HG03575 (cell line): Measurements from ENCODE around the gene ENTPD2.

ENCODE experiments used
- ATAC-seq: cut with Tn5 transposase; IDR thresholded peaks from one replicate; pipeline ENCODE4 v1.9.1; 2021; ENCODE audit not compliant: unreplicated experiment, insufficient number of reproducible peaks, low FRiP score; ENCODE audit errors: extremely low read depth

The ENTPD2 gene

DNA sequence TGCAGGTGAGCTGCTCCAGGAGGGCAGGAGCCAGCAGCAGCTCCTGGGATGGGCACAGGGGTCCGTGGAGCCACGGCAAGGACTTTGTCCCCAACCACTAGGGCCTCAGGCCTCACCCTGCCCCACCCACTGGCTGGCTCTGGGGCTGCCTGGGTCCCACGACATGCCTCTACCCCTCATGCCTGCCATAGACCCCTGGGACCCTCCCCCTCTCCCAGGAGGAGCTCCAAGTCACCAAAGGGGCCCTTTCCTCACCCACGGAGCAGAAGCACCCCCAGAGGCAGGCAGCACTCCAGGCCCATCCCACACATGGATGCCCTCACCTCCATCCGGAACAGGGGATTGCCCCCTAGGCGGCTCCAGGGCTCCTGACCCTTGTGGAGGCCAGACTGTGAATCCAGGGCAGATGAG, 32.3 kb downstream of the ENTPD2 start:
- ATAC-seq, result no peak

DNA sequence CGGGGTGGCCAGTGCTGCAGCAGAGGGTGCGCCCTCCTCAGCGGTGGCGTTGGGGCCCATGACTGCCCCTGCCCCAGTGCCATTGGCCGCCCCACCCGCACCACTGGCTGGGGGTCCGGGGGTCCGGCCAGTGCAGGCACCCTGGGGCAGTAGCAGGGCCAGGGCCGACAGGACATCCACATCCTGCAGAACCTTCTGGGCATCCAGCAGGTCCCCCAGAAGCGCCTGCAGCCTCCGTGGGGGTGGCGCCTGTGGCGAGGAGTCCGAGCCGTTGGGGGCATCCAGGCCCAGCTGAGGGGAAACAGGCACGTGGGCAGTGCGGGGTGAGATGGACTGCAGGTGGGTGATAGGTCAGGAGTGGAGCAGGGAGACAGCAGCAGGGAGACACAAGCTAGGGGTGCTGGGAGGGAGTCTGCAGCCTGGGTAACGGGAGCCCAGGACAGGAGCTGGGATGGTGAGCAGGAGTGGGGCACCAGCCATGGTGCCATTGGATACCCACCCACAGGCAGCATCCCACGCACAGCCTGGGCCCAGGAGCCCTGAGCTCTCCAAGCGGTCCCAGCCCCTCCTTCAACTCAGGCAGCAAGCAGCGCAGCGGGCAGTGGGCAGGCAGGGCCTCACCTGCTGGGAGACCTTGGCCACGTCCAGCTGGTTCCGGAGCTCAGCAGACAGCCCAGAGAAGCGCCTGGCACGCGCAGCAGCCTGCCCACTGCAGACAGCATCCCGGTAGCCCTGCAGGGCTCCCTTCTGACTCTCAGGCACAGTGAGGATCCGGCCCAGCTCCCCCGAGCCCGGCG, 32.9 kb downstream of the ENTPD2 start:
- ATAC-seq, result no peak

DNA sequence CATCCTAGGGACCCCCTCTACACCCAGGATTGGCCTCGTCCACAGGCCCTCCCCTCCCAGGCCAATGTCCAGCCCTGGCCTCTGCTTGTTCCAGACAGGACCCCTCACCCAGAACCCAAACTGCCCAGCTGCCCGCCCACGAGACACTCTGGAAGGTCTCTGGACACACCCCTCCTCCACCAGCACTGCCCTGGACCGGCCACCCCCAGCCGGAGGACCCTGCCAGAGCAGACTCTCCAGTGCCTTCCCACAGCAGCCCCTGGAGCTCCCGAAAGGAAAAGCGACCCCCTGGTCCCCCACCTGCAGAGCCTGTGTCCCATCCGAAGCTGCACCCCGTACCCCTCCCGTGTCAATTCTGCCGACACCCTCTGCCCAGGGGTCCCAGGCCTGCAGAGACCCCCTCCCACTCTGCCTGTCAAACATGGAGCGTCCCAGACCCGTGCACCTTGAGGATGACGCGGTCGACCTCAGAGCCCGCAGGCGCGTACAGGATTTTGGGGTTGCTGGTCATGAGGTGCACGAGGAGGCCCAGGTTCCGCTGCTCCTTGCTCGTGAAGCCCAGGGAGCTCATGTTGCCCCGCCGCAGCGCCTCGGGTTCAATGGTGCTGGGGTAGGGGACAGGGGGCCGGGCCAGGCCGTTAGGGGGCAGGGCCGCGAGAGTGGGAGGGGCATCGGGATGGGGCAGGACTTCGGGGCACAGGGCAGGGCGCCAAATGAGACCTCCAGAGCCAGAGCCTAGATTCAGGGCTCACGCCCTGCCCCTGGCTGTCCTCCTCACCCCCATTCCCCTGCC, 33.8 kb downstream of the ENTPD2 start:
- ATAC-seq, result no peak

DNA sequence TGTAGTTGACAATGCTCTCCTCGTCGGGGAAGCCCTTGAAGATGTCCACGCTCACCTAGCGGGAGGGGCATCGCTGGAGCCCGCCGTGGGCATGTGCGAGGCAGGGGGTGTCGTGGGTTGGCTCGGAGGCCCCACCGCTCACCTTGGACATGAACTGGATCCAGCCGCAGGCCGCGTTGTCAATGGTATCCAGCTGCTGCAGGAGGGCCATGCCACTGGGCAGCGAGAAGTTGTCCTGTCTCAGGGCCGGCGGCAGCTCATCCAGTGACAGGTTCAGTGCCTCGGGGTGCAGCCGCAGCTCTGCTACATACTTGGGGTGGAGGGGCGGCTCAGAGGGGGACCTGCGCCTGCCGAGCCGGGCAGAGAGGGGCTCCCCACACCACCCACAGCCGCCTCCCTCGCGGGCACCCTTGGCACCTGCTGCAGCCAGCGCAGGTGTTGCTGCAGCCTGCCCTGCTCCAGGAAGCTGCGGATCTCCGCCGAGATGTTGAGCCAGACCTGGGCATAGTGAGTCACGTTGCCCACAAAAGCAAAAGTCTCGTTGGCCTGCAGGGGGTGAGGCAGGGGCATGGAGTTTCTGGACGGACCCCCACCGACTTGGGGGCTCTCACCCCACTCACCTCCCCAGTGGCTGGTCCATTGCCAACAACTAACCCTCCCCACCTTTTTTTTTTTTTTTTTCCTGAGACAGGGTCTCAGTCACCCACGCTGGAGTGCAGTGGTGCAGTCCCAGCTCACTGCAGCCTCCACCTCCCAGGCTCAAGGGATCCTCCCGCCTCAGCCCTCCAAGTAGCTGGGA, 34.9 kb downstream of the ENTPD2 start:
- no peak for ATAC-seq

DNA sequence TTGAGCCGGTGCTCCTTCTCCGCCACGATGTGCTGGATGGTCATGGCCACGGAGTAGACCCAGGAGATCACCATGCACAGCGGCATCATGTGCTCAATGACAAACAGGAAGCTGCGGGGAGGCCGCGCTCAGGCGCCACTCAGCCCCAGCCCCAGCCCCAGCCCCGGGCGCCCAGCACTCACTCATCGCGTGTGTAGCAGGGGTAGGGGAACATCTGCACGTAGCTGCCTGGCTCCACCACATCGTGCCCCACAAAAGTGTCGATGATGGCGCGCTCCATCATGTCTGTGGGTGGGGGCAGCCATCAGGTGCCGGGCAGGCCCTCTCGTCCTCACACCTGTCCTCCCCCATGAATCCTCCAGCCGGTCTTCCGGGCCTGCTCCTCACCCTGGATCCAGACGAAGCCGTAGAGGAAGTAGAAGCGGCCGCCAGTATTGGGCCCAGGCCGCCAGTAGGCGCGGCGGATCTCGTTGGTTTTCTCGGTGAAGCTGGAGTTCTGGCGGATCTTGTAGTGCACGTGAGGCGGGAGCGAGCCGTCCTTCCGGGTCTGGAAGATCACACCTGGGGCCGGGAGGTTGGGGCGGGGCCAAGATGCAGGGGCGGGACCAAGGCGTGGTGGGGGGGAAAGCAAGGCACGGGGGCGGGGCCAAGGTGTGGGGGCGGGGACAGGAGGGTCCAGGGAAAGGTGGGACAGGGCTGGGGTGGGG, 35.9 kb downstream of the ENTPD2 start:
- no peak for ATAC-seq

DNA sequence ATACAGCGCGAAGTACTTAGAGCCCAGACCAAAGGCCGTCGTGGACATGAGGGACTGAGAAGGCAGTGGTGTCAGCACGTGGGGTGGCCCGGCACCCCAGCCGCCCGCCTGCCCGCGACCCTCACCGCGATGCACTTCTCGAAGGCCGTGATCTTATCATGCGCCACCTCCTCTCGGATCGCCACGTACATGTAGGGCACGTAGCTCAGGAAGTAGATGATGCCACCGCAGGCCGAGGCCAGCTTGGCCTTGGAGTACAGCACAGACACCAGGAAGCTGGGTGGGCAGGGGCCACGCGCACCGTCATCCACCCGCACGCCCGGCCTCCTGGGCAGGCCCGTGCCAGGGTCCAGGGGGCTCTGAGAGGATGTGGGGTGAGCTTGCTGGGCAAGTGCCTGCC, 36.8 kb downstream of the ENTPD2 start:
- ATAC-seq, result no peak

DNA sequence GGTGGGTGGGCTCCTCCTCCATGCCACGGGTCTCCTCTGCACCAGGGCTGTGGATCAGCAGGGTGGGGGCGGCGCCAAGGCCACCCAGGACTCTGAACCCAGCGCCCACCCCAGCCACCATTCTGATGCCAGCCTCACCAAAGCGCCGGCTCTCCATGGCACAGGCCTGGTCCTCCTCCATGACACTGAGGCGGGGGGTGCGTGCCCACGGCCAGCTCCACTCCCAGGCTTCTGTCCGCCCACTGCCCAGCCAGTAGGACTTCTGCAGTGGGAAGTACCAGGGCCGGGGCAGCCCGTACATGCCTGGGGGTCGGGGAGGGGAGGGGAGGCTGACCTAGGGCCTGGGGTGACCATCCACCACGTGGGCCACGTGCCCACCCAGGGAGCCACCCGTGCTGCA, 37.4 kb downstream of the ENTPD2 start:
- ATAC-seq, result no peak

DNA sequence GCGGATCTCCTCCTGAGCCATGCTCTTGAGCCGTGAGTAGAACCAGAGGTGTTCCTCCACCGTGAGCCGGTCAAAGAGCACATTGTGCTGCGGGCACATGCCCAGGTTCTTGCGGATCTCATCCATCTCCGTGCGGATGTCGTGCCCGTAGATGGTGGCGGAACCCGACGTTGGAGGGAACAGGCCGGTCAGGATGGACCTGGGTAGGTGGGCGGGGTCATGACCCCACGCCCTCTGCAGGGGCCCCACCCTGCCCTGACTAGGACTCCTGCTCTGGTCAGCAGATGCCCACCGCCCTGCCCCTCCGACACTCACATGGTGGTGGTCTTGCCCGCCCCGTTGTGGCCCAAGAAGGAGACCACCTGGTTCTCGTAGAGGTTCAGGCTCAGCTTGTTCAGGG, 37.9 kb downstream of the ENTPD2 start:
- no peak for ATAC-seq

DNA sequence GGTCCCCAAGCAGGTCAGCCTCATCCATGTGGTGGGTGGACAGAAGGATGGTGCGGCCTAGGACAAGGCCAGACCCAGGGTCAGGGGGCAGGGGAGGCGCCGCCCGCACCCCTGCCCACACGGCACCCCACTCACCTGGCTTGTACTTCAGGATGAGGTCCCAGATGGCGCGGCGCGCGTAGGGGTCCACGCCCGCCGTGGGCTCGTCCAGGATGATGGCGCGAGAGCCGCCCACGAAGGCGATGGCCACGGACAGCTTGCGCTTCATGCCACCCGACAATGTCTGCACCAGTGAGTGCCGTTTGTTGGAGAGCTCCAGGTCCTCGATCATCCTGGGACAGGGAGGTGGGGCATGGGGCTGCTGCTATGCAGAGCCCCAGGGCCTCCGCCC, 38.3 kb downstream of the ENTPD2 start:
- ATAC-seq, result no peak

DNA sequence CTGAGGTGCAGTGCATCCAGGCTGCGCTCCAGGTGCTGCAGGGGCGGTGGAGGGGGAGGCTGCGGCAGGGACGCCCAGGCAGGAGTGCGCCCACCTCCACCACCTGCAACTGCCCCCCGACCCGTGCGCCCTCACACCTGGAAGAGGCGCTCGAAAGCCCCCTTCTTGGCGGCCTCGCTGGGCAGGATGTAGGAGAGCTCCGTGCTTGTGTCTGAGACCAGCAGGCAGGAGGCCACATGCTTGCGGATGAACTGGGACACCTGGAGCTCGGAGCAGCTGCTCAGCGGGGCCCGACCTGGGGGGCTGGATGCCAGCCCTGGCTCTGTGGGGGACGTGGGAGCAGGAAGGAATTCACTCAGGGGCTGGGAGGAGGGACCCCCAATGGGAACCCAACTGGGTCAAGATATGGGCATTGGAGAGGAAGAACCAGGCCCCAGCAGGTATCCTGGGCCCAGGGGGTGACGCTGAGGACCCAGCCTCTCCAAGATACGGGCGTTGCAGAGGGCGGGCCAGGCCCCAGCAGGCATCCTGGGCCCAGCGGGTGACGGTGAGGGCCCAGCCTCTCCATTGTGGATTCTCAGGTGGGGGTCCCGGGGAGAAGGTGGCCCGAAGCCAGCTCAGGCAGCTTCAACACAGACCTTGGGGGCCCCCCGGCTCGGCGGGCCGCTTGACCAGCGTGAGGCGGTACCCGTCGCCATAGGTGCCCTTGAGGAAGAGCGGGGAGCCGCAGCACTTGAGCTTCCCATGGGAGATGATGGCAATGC, 38.9 kb downstream of the ENTPD2 start:
- no peak for ATAC-seq

DNA sequence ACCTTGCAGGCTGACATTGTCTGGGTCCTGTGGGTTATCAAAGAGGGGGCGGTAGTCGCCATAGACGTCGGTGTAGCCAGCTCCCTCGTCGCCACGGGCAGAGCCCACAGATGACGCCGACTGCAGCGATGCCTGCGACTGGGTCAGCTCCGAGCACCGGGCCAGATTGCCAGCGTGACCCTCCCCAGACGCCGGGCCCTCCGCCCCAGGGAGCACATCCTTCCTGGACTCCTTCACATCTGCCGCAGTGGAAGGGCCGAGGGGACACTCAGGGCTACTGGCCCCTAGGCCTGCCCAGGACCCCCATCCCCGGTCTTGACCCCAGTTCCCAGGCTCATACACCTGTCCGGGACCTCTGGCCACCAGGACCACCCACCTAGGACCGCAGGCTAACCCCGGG, 39.7 kb downstream of the ENTPD2 start:
- no peak for ATAC-seq

DNA sequence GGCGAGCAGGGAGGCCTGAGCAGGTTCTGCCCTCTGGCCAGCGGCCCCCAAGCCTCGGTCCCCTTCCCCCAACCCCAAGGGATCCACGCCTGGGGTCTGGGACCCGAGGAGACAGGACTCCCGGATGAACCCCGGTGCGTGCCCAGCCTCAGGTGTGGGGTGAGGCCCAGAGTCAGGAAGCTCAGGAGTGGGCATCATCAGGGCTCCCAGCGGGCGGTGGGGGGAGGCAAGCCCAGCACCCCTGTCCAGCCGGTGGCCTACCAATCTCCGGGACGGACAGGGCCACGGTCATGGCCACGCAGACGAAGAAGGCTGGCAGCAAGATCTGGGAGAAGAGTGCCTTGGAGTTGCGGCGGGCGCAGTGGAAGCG, 40.3 kb downstream of the ENTPD2 start:
- ATAC-seq, result no peak

DNA sequence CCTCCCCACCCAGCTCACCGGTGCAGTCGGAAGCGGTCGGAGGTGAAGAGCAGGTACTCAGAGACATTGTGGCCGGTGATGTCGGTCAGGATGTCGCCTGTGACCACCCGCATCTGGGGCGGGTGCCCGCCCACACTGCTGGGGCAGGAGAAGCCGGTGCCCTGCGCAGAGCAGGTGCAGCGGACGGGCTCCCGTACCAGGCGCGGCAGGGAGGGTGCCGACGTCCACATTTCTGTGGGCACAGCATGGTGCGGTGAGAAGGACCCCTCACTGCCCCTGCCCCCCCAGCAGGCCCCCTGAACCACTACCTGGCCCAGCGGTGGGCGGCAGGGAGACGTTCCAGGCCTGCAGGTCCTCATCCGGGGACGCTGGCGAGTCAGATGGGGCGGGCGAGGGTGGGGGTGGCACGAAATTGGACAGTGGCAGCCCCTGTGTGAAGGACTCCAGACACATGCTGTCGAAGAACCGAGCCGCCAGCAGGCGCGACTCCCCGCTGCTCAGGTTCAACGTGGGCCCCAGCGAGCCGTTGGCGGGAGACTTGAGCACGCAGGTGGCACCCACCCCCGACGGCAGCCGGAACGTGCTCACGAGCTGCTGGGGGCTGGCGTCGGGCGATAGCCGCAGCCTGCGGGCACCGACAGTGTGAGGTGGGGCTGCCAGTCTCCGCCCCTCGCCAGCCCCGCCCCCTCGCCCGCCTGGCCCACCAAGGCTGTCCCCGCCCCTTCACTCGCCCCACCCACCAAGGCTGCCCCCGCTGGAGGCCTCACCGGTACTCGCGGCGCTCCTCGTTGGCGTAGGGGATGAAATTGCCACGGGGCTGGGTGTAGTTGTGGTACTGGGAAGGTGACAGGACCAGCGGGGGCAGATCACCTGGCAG, 40.9 kb downstream of the ENTPD2 start:
- ATAC-seq, result no peak

DNA sequence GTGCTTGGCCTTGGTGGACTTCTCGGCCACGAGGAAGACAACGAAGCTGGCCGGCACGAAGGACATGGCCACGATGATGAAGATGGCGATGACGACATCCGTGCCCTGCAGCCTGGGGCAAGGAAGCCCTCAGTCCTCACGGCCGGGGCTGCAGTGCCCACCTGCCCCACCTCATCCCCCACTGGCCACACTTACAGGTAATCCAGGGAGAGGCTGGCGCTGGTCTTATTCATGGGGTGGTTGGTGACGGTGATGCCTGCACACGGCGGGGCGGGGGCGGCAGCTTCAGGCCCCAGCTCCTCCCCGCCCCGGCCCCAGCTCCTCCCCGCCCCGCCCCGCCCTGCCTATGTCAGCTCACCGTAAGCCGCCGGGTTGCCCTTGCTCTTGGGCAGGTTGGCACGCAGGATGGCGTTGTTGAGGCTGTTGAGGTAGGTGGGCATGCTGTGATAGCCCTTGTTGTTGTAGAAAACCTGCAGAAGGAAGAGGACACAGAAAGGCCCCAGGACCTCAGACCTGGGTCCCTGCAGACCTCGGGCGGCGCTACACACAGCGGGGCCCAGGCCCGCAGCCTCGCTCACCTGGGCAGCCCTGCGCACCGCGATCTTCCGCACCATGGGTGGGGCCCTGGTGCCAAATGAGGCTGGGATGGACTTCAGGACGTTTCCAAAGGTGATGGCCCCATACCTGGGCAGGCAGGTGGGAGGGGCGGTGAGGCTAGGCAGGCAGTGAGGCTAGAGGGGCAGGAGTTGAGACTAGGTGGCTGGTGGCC, 41.8 kb downstream of the ENTPD2 start:
- no peak for ATAC-seq

DNA sequence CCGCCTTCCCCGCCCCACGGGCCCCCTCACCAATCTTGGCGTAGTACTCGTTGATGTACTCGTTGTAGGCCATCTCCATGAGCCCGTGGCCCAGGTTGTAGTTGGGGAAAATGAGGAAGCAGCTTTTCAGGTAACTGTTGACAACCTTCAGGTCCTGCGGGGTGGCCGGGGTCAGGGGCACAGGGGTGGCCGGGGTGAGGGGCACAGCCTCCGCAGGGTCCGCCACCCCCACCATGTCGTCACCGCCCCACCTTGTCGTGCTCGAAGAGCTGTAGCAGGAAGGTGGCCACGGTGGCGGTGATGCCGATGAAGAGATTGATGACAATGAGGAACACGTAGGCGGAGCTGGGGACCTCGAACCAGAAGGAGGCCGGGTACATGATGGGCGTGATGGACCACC, 42.7 kb downstream of the ENTPD2 start:
- ATAC-seq, result no peak

DNA sequence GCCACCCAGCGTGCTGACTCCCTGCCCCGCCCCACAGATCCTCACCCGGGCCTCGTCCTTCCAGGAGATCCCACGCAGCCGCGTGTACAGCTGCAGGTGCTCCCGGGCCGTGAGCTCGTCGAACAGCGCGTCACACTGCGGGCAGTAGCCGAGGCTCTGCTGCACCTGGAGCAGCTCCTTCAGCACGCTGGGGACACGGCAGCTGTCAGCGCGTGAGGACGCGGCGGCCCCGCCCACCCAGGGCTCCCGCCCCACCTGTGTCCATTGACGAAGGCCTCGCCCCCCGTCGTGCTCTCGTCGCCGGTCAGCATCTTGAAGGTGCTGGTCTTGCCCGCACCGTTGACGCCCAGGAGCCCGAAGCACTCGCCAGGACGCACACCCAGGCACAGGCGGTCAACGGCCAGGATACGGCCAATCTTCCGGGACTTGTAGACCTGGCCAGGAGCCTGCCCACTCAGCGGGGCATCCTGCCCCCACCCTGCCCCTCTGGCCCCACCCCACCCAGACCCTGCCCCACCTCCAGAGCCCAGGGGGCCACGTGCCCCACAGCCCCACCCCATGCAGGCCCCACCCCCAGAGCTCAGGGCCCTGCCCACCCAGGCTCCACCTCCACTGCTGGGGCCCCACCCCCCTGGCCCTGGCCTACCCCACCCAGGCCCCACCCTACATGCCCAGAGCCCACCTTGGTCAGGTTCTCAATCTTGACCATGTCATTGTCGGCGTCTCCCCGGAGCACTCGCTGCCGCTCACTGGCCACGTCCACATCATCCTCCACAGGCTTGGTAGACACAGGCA, 43.7 kb downstream of the ENTPD2 start:
- no peak for ATAC-seq
